ENCODE data around the gene IKZF4. TPM values are rescaled to one million over a fixed set of nuclear protein-coding genes. Genes with fewer than 3 reads are reported as not detected.
"Not testable (repeated sequence)": the region's sequence is repeated elsewhere in the genome, so short reads cannot be mapped to it uniquely, and the experiment has no call there.

Gene IKZF4
- total and polyA plus RNA-seq, 2 experiments from 2014 or later, result 4.6 to 9.0 TPM

- H3K27ac ChIP-seq (ENCODE audit: low read depth); H3K9me2 ChIP-seq (ENCODE audit: insufficient read depth); H3K4me1 ChIP-seq (ENCODE audit: insufficient read depth); H3F3A ChIP-seq (replicated peaks; ENCODE audit: low read depth); DNase-seq (ENCODE audit: low spot score); H2AFZ ChIP-seq; H3K4me3 ChIP-seq; H4K20me1 ChIP-seq (replicated peaks; ENCODE audit: insufficient read depth); H3K4me2 ChIP-seq; H3K27me3 ChIP-seq (ENCODE audit: insufficient read depth); H3K27ac Mint-ChIP-seq; H3K4me3 Mint-ChIP-seq; ATAC-seq; H3K36me3 ChIP-seq (ENCODE audit: insufficient read depth); H3K27me3 Mint-ChIP-seq (ENCODE audit: insufficient read depth, low read depth, poor library complexity); H3K9me3 Mint-ChIP-seq; H3K79me2 ChIP-seq (replicated peaks; ENCODE audit: insufficient read depth); H3K4me1 Mint-ChIP-seq: not testable (repeated sequence)
- peaks cover 44% of the 10 kb centered on the region for H3K36me3 Mint-ChIP-seq (ENCODE audit: low read depth)
These were observed 20.8 kb upstream of the IKZF4 start for GRCh38 chr12:55999999-56000540.

GRCh38 chr12:56001487-56002100 is 19.2 kb upstream of the IKZF4 start:
- H3K9me3 Mint-ChIP-seq, result no peaks in the 10 kb centered on the region
- H3K4me2 ChIP-seq, result no peak overlapping the region
- 0 out of 2 replicates have a peak, but pooled peaks cover 9% of the 10 kb centered on the region for H3F3A ChIP-seq (replicated peaks; ENCODE audit: low read depth)
- H2AFZ ChIP-seq, result no peak overlapping the region
- no peak for ATAC-seq
- H3K4me3 Mint-ChIP-seq, result no peak overlapping the region
- peaks cover 8% of the 10 kb centered on the region; the same call in 1 of the 2 replicates for H3K79me2 ChIP-seq (replicated peaks; ENCODE audit: insufficient read depth)
- 0 out of 2 replicates have a peak, but pooled peaks cover 4% of the 10 kb centered on the region for H3K4me1 ChIP-seq (ENCODE audit: insufficient read depth)
- H3K36me3 Mint-ChIP-seq (ENCODE audit: low read depth), result peaks cover 44% of the 10 kb centered on the region
- H4K20me1 ChIP-seq (replicated peaks; ENCODE audit: insufficient read depth), result no peaks in the 10 kb centered on the region
- H3K27ac Mint-ChIP-seq, result no peak overlapping the region
- H3K27me3 Mint-ChIP-seq (ENCODE audit: insufficient read depth, low read depth, poor library complexity), result peaks cover 11% of the 10 kb centered on the region
- no peaks in the 10 kb centered on the region for H3K27me3 ChIP-seq (ENCODE audit: insufficient read depth)
- H3K4me3 ChIP-seq, result no peak overlapping the region
- no peaks in the 10 kb centered on the region; the same call in 1 of the 3 replicates for H3K4me1 Mint-ChIP-seq
- no peaks in the 10 kb centered on the region for H3K9me2 ChIP-seq (ENCODE audit: insufficient read depth)
- DNase-seq (ENCODE audit: low spot score), result no peak
- no peaks in the 10 kb centered on the region for H3K36me3 ChIP-seq (ENCODE audit: insufficient read depth)
- H3K27ac ChIP-seq (ENCODE audit: low read depth), result no peak overlapping the region
- TF ChIP-seq STAT1 (IDR thresholded peaks at IDR 0.05; ENCODE audit: unreplicated experiment), result no peak
- no peak for TF ChIP-seq POLR2AphosphoS5 (IDR thresholded peaks at IDR 0.05; ENCODE audit: low read depth)
- no peak for TF ChIP-seq ZNF331 (CRISPR knock-in tag; IDR thresholded peaks at IDR 0.05; ENCODE audit: low read depth)
- no peak for TF ChIP-seq ZNF114 (CRISPR knock-in tag; IDR thresholded peaks at IDR 0.05)
- no peak for TF ChIP-seq EZH2phosphoT487 (IDR thresholded peaks at IDR 0.05; ENCODE audit: unreplicated experiment)
- no peak for TF ChIP-seq JUNB (IDR thresholded peaks at IDR 0.05; ENCODE audit: unreplicated experiment)
- TF ChIP-seq REST (IDR thresholded peaks at IDR 0.05; ENCODE audit: unreplicated experiment), result no peak
- no peak for TF ChIP-seq ZNF462 (CRISPR knock-in tag; IDR thresholded peaks at IDR 0.05)
- TF ChIP-seq NANOG (IDR thresholded peaks at IDR 0.05; ENCODE audit: borderline replicate concordance), result no peak
- TF ChIP-seq EZH2 (IDR thresholded peaks at IDR 0.05; ENCODE audit: low read depth, unreplicated experiment), result no peak
- no peak for TF ChIP-seq CREB1 (CRISPR knock-in tag; IDR thresholded peaks at IDR 0.05; ENCODE audit: low read depth)
